Mesothelial cell of epicardium (in vitro differentiated cells): Measurements from ENCODE around the gene DOCK10. TPM values are rescaled to one million over a fixed set of nuclear protein-coding genes. Genes with fewer than 3 reads are reported as not detected.

Experiments
- DNase-seq, 2 experiments: peaks; one replicate each; pipeline ENCODE4 v3.0.0; 2021; ENCODE audit warnings: low spot score in 2 of 2; ENCODE audit not compliant: unreplicated experiment in 2 of 2
- H3K27ac Mint-ChIP-seq: 2 replicates; pipeline ENCODE4 v1.8.0; 2021; ENCODE audit warnings: mixed read lengths
- H3K27me3 Mint-ChIP-seq: 2 replicates; pipeline ENCODE4 v1.8.0; 2021; ENCODE audit warnings: low read depth, mixed read lengths
- H3K36me3 Mint-ChIP-seq: 2 replicates; pipeline ENCODE4 v1.8.0; 2021; ENCODE audit warnings: mixed read lengths
- H3K4me1 Mint-ChIP-seq: 2 replicates; pipeline ENCODE4 v1.8.0; 2021; ENCODE audit warnings: mixed read lengths
- H3K4me3 Mint-ChIP-seq: 2 replicates; pipeline ENCODE4 v1.8.0; 2021; ENCODE audit warnings: mild to moderate bottlenecking, moderate library complexity, mixed read lengths
- H3K9me3 Mint-ChIP-seq: 2 replicates; pipeline ENCODE4 v1.8.0; 2021; ENCODE audit warnings: mixed read lengths
- total RNA-seq: library from RNA; stranded (reverse); gene quantifications from 3 replicates; pipeline ENCODE4 v1.2.1, GENCODE V29; 2021
- TF ChIP-seq, protein P1 (sequence below): fragments of 200-600 bp; sonication (generic); IDR thresholded peaks from one replicate; pipeline ENCODE4 v1.5.0; 2021; ENCODE audit warnings: antibody characterized with exemption; ENCODE audit not compliant: unreplicated experiment

DOCK10 gene
- total RNA-seq, 1 donor from 2014 or later: 2.4 TPM

- no peaks in the 10 kb centered on the region for H3K9me3 Mint-ChIP-seq
- H3K4me1 Mint-ChIP-seq: no peaks in the 10 kb centered on the region
- no peak for DNase-seq
- TF ChIP-seq, protein P1, sequence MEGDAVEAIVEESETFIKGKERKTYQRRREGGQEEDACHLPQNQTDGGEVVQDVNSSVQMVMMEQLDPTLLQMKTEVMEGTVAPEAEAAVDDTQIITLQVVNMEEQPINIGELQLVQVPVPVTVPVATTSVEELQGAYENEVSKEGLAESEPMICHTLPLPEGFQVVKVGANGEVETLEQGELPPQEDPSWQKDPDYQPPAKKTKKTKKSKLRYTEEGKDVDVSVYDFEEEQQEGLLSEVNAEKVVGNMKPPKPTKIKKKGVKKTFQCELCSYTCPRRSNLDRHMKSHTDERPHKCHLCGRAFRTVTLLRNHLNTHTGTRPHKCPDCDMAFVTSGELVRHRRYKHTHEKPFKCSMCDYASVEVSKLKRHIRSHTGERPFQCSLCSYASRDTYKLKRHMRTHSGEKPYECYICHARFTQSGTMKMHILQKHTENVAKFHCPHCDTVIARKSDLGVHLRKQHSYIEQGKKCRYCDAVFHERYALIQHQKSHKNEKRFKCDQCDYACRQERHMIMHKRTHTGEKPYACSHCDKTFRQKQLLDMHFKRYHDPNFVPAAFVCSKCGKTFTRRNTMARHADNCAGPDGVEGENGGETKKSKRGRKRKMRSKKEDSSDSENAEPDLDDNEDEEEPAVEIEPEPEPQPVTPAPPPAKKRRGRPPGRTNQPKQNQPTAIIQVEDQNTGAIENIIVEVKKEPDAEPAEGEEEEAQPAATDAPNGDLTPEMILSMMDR: no peak
- H3K27ac Mint-ChIP-seq: no peak overlapping the region
- peaks cover 16% of the 10 kb centered on the region for H3K27me3 Mint-ChIP-seq
- no peak overlapping the region for H3K4me3 Mint-ChIP-seq
- no peaks in the 10 kb centered on the region for H3K36me3 Mint-ChIP-seq
These were observed 148.4 kb downstream of the DOCK10 start for GRCh38 chr2:224893848-224894247.

DNA sequence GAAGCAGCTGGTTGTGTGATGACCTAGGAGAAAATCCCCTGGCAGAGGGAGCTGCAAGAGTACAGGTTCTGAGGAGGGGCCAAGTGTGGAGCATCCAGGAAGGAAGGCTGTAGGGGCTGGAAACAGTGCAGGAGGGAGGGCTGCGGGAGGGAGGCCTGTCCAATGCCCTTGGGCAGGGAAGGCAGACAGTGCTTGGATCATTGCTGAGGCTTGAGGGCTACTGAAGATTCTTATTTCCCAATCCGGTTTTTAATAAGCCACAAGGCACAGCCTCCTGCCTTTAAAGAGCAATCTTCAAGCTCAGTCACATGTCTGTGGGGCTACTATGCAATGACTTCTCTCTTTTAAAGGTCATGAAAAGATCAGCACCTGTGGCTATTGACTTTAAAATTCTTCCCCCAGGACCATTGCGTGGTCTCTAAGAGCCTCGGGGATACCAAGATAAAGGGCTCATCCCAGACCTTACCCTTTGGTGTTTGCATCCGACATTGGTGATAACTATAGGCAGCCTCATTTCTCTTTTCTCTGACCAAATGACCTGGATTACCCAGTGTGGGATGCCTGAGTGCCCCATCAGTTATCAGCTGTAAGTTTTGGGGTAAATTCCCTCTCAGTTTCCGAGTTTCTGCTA, 149.6 kb downstream of the DOCK10 start:
- no peak overlapping the region for H3K4me3 Mint-ChIP-seq
- peaks cover 11% of the 10 kb centered on the region for H3K27me3 Mint-ChIP-seq
- H3K36me3 Mint-ChIP-seq: no peaks in the 10 kb centered on the region
- no peaks in the 10 kb centered on the region for H3K4me1 Mint-ChIP-seq
- DNase-seq: no peak
- peaks cover 3% of the 10 kb centered on the region for H3K9me3 Mint-ChIP-seq
- H3K27ac Mint-ChIP-seq: no peak overlapping the region
- TF ChIP-seq, protein P1: no peak

GRCh38 chr2:224890372-224890771, 151.9 kb downstream of the DOCK10 start:
- TF ChIP-seq, protein P1: no peak
- peaks cover 3% of the 10 kb centered on the region for H3K9me3 Mint-ChIP-seq
- no peak overlapping the region for H3K27ac Mint-ChIP-seq
- DNase-seq: no peak
- H3K27me3 Mint-ChIP-seq: peaks cover 11% of the 10 kb centered on the region
- no peaks in the 10 kb centered on the region for H3K36me3 Mint-ChIP-seq
- no peak overlapping the region for H3K4me3 Mint-ChIP-seq
- peaks cover 3% of the 10 kb centered on the region for H3K4me1 Mint-ChIP-seq

DNA sequence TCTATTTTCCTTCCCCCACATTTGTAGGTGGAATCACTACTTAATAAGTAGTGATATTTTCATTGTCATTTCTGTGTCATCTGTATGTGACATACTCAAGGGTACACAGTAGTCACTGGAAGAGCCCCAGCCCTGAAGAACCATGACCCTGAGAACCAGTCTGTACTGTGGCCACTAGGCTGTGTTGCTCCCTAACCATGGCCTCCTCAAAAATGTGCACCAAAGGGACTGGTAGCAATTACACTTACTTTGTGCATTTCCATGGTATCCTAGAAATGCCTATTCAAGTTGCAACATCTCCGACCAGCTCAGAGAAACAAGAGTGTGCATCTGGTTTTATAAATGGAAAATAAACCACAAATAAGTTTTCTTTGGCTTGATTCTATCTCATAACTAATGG, 155.1 kb downstream of the DOCK10 start:
- H3K9me3 Mint-ChIP-seq: peaks cover 3% of the 10 kb centered on the region
- H3K4me3 Mint-ChIP-seq: no peak overlapping the region
- H3K27me3 Mint-ChIP-seq: peaks cover 6% of the 10 kb centered on the region
- no peak overlapping the region for H3K27ac Mint-ChIP-seq
- H3K36me3 Mint-ChIP-seq: no peaks in the 10 kb centered on the region
- H3K4me1 Mint-ChIP-seq: peaks cover 3% of the 10 kb centered on the region
- TF ChIP-seq, protein P1: no peak
- DNase-seq: no peak

- H3K4me1 Mint-ChIP-seq: peaks cover 3% of the 10 kb centered on the region
- H3K4me3 Mint-ChIP-seq: no peak overlapping the region
- H3K9me3 Mint-ChIP-seq: peaks cover 3% of the 10 kb centered on the region
- TF ChIP-seq, protein P1: no peak
- H3K36me3 Mint-ChIP-seq: no peaks in the 10 kb centered on the region
- no peak for DNase-seq
- H3K27ac Mint-ChIP-seq: no peak overlapping the region
- peaks cover 6% of the 10 kb centered on the region for H3K27me3 Mint-ChIP-seq
These were observed 156.3 kb downstream of the DOCK10 start for GRCh38 chr2:224885836-224886547.
